Transverse colon (tissue), 4 donors: ENCODE measurements around the gene GNG14. TPM values are rescaled to one million over a fixed set of nuclear protein-coding genes. Genes with fewer than 3 reads are reported as not detected.
"Not testable (repeated sequence)": the region's sequence is repeated elsewhere in the genome, so short reads cannot be mapped to it uniquely, and the experiment has no call there.

Source experiments
- DNase-seq: peaks from one replicate; pipeline ENCODE4 v3.0.0-alpha.2; 2019
- H3K27ac ChIP-seq, 4 donors: fragments of 200-600 bp; sonication (generic); 2 replicates each; pipeline ENCODE4 v1.5.1; 2016 to 2018; ENCODE audit warnings: inconsistent platforms in 4 of 4
- H3K27me3 ChIP-seq: fragments of 200-600 bp; sonication (generic); 2 replicates; pipeline ENCODE4 v1.5.1; 2017; ENCODE audit warnings: inconsistent platforms
- H3K36me3 ChIP-seq, 4 donors: fragments of 200-600 bp; sonication (generic); 2 replicates each; pipeline ENCODE4 v1.5.1; 2017 to 2019; ENCODE audit warnings: inconsistent platforms in 4 of 4
- H3K4me1 ChIP-seq, 4 donors: fragments of 200-600 bp; sonication (generic); 2 replicates each; pipeline ENCODE4 v1.5.1; 2017 to 2020; ENCODE audit warnings: inconsistent platforms in 4 of 4
- H3K4me3 ChIP-seq, 4 donors: fragments of 200-600 bp; sonication (generic); 1 replicate in 1 of 4; 2 replicates in 3 of 4; pipeline versions ENCODE4 v1.5.1 to v1.6.1; 2017 to 2019; ENCODE audit warnings: inconsistent platforms in 4 of 4
- H3K9me3 ChIP-seq, 2 donors: fragments of 200-600 bp; sonication (generic); 2 replicates each; pipeline ENCODE4 v1.5.1; 2017 to 2019; ENCODE audit warnings: inconsistent platforms in 2 of 2
- CTCF ChIP-seq, 5 experiments: fragments of 200-600 bp in 3 of 5; fragments of 450-650 bp in 2 of 5; sonication (generic) in 3 of 5; IDR thresholded peaks; 1 replicate in 2 of 5; 2 replicates in 3 of 5; pipeline ENCODE4 v1.5.1; 2016 to 2017; ENCODE audit warnings: antibody characterized with exemption in 5 of 5, inconsistent platforms in 3 of 5, mild to moderate bottlenecking in 2 of 5, moderate library complexity in 1 of 5
- EP300 ChIP-seq: sonication (generic); formaldehyde crosslinking; IDR thresholded peaks from one replicate; pipeline ENCODE4 v1.6.1; 2017; ENCODE audit warnings: antibody characterized with exemption, low read depth
- POLR2A ChIP-seq: fragments of 450-650 bp; IDR thresholded peaks from one replicate; pipeline ENCODE4 v1.6.1; 2016; ENCODE audit warnings: antibody characterized with exemption, mild to moderate bottlenecking, moderate library complexity
- POLR2AphosphoS5 ChIP-seq, 3 donors: sonication (generic); formaldehyde crosslinking; IDR thresholded peaks; one replicate each; pipeline ENCODE4 v1.6.1; 2016; ENCODE audit warnings: antibody characterized with exemption in 3 of 3
- WGBS, 2 donors: methylation state at CpG; one replicate each; pipeline ENCODE4 v1.1.5; 2018; ENCODE audit warnings: low coverage in 1 of 2; 5-methylcytosine and 5-hydroxymethylcytosine counted together
- in situ Hi-C, 4 donors: fragments of 200-750 bp; cut with MboI; loops; one replicate each; pipeline versions ENCODE4 v1.15.0 to v1.15.1; 2017; ENCODE audit warnings: low sequenced_read_pairs in 3 of 4, low pct_ligation_motif_present in 1 of 4, low pct_unique_long_range_greater_than_20kb in 1 of 4
- intact Hi-C: fragments of 100-400 bp; cut with DNase I; formaldehyde crosslinking; loops from one replicate; pipeline ENCODE4 v1.15.1; 2023; ENCODE audit warnings: low total_unique reads
- total RNA-seq, 4 donors: library from RNA; depleted of rRNA; stranded (reverse); fragments of >200 nt; gene quantifications; one replicate each; pipeline ENCODE4 v1.1.0, GENCODE V29; 2016

GNG14 gene
- total RNA-seq, 4 donors from 2014 or later, result not detected

- Histone ChIP-seq H3K27me3 (no peaks in the 10 kb centered on the region), H3K4me3 (peak overlapping the region; percentile 29 to 99 (median 90)), H3K4me1 (peaks cover 14 to 46% (median 29%) of the 10 kb centered on the region in 4 donors), H3K9me3 (no peaks in the 10 kb centered on the region), H3K36me3 (peaks cover 0 to 8% (median 0%) of the 10 kb centered on the region in 4 donors), H3K27ac (peak overlapping the region; percentile 92 to 98 (median 96))
- WGBS, 2 donors, result 0% methylated on average over 4 to 32 of the region's 32 CpGs
- no peak for TF ChIP-seq EP300
- TF ChIP-seq POLR2AphosphoS5 (IDR thresholded peaks at IDR 0.05), result peak; percentile 59 to 77 (median 70)
- TF ChIP-seq POLR2A, result peak; percentile 30
- TF ChIP-seq CTCF (IDR thresholded peaks at IDR 0.05), result no peak
- in situ Hi-C loops (no loop called here), intact Hi-C loops (no loop called here)
- DNase-seq, result peak; percentile 97
These were observed 35.0 kb downstream of the GNG14 start for GRCh38 chr19:12722566-12723380.

DNA sequence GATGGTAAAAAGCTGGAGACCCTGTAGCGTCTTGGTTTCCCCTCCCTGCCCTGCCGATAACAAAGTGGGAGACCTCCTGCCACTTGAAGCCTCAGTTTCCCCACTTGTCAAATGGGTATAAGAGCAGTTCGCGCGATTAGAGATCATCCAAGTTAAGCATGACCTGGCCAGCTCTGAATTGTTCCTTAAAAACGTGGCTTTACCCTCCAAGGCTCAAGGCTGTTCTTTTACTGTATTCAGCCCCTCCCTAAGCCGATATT lies 35.5 kb downstream of the GNG14 start:
- intact Hi-C loops (no loop called here), in situ Hi-C loops (no loop called here)
- Histone ChIP-seq H3K4me1 (peaks cover 14 to 46% (median 29%) of the 10 kb centered on the region in 4 donors), H3K36me3 (peaks cover 0 to 3% (median 0%) of the 10 kb centered on the region in 4 donors), H3K4me3 (peak overlapping the region; percentile 29 to 99 (median 90)), H3K27ac (peak overlapping the region; percentile 92 to 98 (median 96)), H3K9me3 (no peaks in the 10 kb centered on the region), H3K27me3 (no peaks in the 10 kb centered on the region)
- WGBS, 2 donors, result 1% methylated on average over 7 of the region's 7 CpGs; no CpG with 5 or more reads in 1 of the 2 donors
- DNase-seq, result no peak
- TF ChIP-seq CTCF (IDR thresholded peaks at IDR 0.05) (no peak), EP300 (no peak), POLR2A (no peak), POLR2AphosphoS5 (IDR thresholded peaks at IDR 0.05) (no peak)

DNA sequence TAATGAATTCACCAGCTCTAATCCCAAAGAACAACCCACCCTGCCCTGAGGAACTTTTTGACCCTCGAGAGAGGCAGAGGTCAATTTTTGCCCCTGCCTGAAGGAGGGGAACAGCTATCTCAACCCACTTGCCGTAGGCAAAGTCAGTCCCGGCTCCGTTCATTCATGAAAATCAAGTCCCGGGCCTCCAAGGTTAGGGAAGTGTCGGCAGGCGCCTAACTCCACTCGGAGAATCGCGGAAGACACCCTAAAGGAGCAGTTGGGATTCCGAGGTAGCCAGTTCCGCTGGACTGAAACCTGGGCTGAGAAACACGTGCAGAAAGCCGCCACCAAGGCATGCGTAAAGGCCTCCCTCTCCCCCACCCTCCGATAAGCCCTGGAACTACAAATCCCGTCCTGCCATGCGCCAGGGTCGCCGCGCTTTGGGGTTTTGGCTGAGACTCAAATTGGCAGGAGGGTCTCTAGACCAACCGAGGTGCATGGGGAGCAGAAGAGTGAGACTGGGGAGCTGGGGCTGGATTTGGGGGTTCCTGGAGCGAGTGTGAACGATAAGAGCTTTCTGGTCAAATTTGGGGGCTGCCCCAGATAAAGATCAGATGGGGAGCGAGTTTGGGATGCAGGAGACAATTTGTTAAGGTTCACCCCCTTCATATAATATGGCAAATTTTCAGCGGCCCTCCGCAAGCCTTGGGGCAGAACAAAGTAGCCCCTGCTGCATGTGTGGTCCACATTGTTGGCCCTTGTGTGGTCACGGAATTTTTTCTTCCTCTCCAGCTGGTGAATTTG lies 36.0 kb downstream of the GNG14 start, which contains the start of gene TNPO2:
Gene TNPO2 (minus strand): TSS at position 292 of the 786 bp plus-strand sequence. CDS start 2,955 bp downstream, outside the sequence.
- intact Hi-C loops (no loop called here), in situ Hi-C loops (no loop called here)
- TF ChIP-seq CTCF (IDR thresholded peaks at IDR 0.05) (no peak), POLR2AphosphoS5 (IDR thresholded peaks at IDR 0.05) (no peak), POLR2A (no peak), EP300 (no peak)
- Histone ChIP-seq H3K27me3 (no peaks in the 10 kb centered on the region), H3K36me3 (peaks cover 0 to 5% (median 0%) of the 10 kb centered on the region in 4 donors), H3K4me1 (peaks cover 14 to 46% (median 29%) of the 10 kb centered on the region in 4 donors), H3K4me3 (peak within 1 kb of the TSS; percentile 29 to 99 (median 90)), H3K9me3 (no peaks in the 10 kb centered on the region), H3K27ac (peak within 1 kb of the TSS; percentile 92 to 98 (median 96))
- WGBS, 2 donors, result 4 to 13% methylated on average over 6 to 28 of the region's 28 CpGs
- DNase-seq, result peak; percentile 69

- H3K4me3 ChIP-seq, intact Hi-C loops, H3K9me3 ChIP-seq, H3K27ac ChIP-seq, H3K27me3 ChIP-seq, DNase-seq, in situ Hi-C loops: not testable (repeated sequence)
- 93 to 94% methylated on average over 3 to 10 of the region's 10 CpGs for WGBS, 2 donors
- Histone ChIP-seq H3K36me3 (peaks cover 0 to 16% (median 4%) of the 10 kb centered on the region in 4 donors), H3K4me1 (peaks cover 7 to 29% (median 24%) of the 10 kb centered on the region in 4 donors)
These were observed 37.8 kb downstream of the GNG14 start for GRCh38 chr19:12725612-12726011.
